Transverse colon (tissue), 4 donors: ENCODE data around the gene ALB. TPM values are rescaled to one million over a fixed set of nuclear protein-coding genes. Genes with fewer than 3 reads are reported as not detected.

ENCODE experiments used
- DNase-seq: peaks from one replicate; pipeline ENCODE4 v3.0.0-alpha.2; 2019
- H3K27ac ChIP-seq, 4 donors: fragments of 200-600 bp; sonication (generic); 2 replicates each; pipeline ENCODE4 v1.5.1; 2016 to 2018; ENCODE audit warnings: inconsistent platforms in 4 of 4
- H3K27me3 ChIP-seq: fragments of 200-600 bp; sonication (generic); 2 replicates; pipeline ENCODE4 v1.5.1; 2017; ENCODE audit warnings: inconsistent platforms
- H3K36me3 ChIP-seq, 4 donors: fragments of 200-600 bp; sonication (generic); 2 replicates each; pipeline ENCODE4 v1.5.1; 2017 to 2019; ENCODE audit warnings: inconsistent platforms in 4 of 4
- H3K4me1 ChIP-seq, 4 donors: fragments of 200-600 bp; sonication (generic); 2 replicates each; pipeline ENCODE4 v1.5.1; 2017 to 2020; ENCODE audit warnings: inconsistent platforms in 4 of 4
- H3K4me3 ChIP-seq, 4 donors: fragments of 200-600 bp; sonication (generic); 1 replicate in 1 of 4; 2 replicates in 3 of 4; pipeline versions ENCODE4 v1.5.1 to v1.6.1; 2017 to 2019; ENCODE audit warnings: inconsistent platforms in 4 of 4
- H3K9me3 ChIP-seq, 2 donors: fragments of 200-600 bp; sonication (generic); 2 replicates each; pipeline ENCODE4 v1.5.1; 2017 to 2019; ENCODE audit warnings: inconsistent platforms in 2 of 2
- EP300 ChIP-seq: sonication (generic); formaldehyde crosslinking; IDR thresholded peaks from one replicate; pipeline ENCODE4 v1.6.1; 2017; ENCODE audit warnings: antibody characterized with exemption, low read depth
- POLR2A ChIP-seq: fragments of 450-650 bp; IDR thresholded peaks from one replicate; pipeline ENCODE4 v1.6.1; 2016; ENCODE audit warnings: antibody characterized with exemption, mild to moderate bottlenecking, moderate library complexity
- POLR2AphosphoS5 ChIP-seq, 3 donors: sonication (generic); formaldehyde crosslinking; IDR thresholded peaks; one replicate each; pipeline ENCODE4 v1.6.1; 2016; ENCODE audit warnings: antibody characterized with exemption in 3 of 3
- WGBS, 2 donors: methylation state at CpG; one replicate each; pipeline ENCODE4 v1.1.5; 2018; ENCODE audit warnings: low coverage in 1 of 2; 5-methylcytosine and 5-hydroxymethylcytosine counted together
- in situ Hi-C, 4 donors: fragments of 200-750 bp; cut with MboI; loops; one replicate each; pipeline versions ENCODE4 v1.15.0 to v1.15.1; 2017; ENCODE audit warnings: low sequenced_read_pairs in 3 of 4, low pct_ligation_motif_present in 1 of 4, low pct_unique_long_range_greater_than_20kb in 1 of 4
- intact Hi-C: fragments of 100-400 bp; cut with DNase I; formaldehyde crosslinking; loops from one replicate; pipeline ENCODE4 v1.15.1; 2023; ENCODE audit warnings: low total_unique reads
- total RNA-seq, 4 donors: library from RNA; depleted of rRNA; stranded (reverse); fragments of >200 nt; gene quantifications; one replicate each; pipeline ENCODE4 v1.1.0, GENCODE V29; 2016
- TF ChIP-seq, protein P1 (sequence below), 5 experiments: fragments of 200-600 bp in 3 of 5; fragments of 450-650 bp in 2 of 5; sonication (generic) in 3 of 5; IDR thresholded peaks; 1 replicate in 2 of 5; 2 replicates in 3 of 5; pipeline ENCODE4 v1.5.1; 2016 to 2017; ENCODE audit warnings: antibody characterized with exemption in 5 of 5, inconsistent platforms in 3 of 5, mild to moderate bottlenecking in 2 of 5, moderate library complexity in 1 of 5

The ALB gene
- total RNA-seq, 4 donors from 2014 or later = 0.64 TPM; not detected in 3

DNA sequence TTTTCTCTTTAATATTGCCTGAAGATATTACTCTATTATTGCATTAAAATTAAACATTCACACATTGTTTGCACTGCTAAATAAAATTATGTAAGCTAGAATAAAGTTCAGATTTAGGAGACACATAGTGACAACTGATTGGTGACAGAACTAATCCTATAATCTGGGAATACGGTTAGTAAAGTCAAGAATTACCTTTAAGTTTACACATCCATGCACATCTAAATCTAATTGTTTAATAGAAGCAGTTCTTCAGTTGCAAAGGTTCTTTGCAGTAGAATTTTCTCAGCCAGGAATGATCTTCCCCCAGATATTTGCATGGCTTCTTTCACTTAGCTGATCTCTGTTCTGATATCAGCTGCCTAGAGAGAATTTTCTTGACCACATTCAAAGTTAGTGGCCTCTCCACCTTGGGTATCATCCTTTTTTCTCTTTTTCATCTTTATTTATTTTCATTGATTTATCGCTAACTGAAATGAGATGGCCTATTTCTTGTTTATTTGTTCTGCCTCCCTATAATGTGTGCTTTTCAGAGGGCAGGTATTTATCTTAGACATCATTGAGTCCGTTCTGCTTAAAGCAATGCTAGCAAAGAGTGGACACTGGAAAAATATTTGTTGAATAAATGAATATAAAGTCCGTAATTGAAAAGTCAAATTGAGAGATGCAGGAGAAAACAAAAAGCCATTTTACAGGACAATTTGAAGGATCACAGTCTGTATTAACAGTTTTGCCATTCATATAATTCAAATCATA, 44.5 kb downstream of the ALB start:
- no peak for DNase-seq
- in situ Hi-C loops (no loop called here), intact Hi-C loops (no loop called here)
- Histone ChIP-seq H3K9me3 (no peaks in the 10 kb centered on the region), H3K36me3 (no peaks in the 10 kb centered on the region), H3K27me3 (no peaks in the 10 kb centered on the region), H3K4me3 (no peak overlapping the region), H3K27ac (no peak overlapping the region), H3K4me1 (peaks cover 0 to 7% (median 3%) of the 10 kb centered on the region in 4 donors)
- 82 to 86% methylated on average over 4 of the region's 4 CpGs for WGBS, 2 donors
- no peak for TF ChIP-seq POLR2A
- TF ChIP-seq, protein P1, sequence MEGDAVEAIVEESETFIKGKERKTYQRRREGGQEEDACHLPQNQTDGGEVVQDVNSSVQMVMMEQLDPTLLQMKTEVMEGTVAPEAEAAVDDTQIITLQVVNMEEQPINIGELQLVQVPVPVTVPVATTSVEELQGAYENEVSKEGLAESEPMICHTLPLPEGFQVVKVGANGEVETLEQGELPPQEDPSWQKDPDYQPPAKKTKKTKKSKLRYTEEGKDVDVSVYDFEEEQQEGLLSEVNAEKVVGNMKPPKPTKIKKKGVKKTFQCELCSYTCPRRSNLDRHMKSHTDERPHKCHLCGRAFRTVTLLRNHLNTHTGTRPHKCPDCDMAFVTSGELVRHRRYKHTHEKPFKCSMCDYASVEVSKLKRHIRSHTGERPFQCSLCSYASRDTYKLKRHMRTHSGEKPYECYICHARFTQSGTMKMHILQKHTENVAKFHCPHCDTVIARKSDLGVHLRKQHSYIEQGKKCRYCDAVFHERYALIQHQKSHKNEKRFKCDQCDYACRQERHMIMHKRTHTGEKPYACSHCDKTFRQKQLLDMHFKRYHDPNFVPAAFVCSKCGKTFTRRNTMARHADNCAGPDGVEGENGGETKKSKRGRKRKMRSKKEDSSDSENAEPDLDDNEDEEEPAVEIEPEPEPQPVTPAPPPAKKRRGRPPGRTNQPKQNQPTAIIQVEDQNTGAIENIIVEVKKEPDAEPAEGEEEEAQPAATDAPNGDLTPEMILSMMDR (IDR thresholded peaks at IDR 0.05) = no peak

DNA sequence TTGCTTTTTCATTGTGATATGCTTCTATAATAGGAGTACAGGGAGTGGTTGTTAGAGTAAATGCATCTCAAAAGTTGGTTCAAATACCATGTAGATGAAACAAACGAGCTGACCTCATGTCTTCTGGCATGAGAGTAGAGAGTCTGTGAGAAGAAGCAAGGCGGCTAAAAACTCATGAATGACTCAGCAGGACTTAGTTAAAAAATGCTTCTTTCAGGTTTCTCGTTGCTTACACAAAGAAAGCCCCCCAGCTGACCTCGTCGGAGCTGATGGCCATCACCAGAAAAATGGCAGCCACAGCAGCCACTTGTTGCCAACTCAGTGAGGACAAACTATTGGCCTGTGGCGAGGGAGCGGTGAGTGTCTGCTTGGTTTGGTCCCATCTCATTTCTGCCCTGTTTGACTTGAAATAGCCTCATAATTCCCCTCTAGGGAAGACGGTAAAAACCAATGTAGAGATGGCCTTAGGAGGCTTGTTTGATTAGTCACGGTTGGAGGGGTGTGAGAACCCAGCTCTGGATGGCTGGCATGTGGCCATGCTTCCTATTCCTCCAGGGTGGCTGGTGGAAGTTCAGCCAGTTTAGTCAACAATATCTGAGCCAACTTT, 46.4 kb downstream of the ALB start:
- intact Hi-C loops = loop anchor here (10.0 kb wide), 1 partner anchor 1446 kb away; no protein-coding TSS in a partner anchor
- in situ Hi-C loops = no loop called here
- Histone ChIP-seq H3K4me3 (no peak overlapping the region), H3K36me3 (no peaks in the 10 kb centered on the region), H3K4me1 (peaks cover 0 to 12% (median 5%) of the 10 kb centered on the region in 4 donors), H3K9me3 (no peaks in the 10 kb centered on the region), H3K27me3 (no peaks in the 10 kb centered on the region), H3K27ac (no peak overlapping the region)
- WGBS, 2 donors = 61 to 75% methylated on average over 3 to 9 of the region's 9 CpGs
- TF ChIP-seq, protein P1 (IDR thresholded peaks at IDR 0.05) = no peak
- TF ChIP-seq EP300 (no peak), POLR2A (no peak), POLR2AphosphoS5 (IDR thresholded peaks at IDR 0.05) (no peak)
- DNase-seq = no peak

DNA sequence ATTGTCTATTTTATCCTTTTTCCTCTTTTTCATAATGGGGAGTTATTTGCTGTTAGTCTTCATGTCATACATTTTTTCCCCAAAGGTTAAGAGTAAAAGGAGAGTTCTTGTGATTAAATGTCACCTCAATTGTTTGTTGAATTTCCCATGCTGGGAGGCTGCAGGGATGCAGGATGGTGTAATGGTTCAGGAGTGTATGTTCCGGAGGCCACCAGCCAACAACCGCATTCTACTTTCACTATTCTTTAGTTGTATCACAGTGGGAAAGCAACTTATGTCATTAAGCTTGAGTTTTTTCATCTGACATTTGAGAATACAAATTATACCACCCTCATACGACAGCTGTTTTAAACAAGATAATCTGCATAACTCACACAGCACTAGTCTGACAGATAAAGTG, 47.3 kb downstream of the ALB start:
- no peak for DNase-seq
- in situ Hi-C loops = no loop called here
- WGBS, 2 donors = 72 to 79% methylated on average over 3 of the region's 3 CpGs

More for the DNA sequence above, 47.3 kb downstream of the ALB start:
- Histone ChIP-seq H3K4me3 (no peak overlapping the region), H3K27me3 (no peaks in the 10 kb centered on the region), H3K4me1 (peaks cover 0 to 12% (median 5%) of the 10 kb centered on the region in 4 donors), H3K36me3 (no peaks in the 10 kb centered on the region), H3K9me3 (no peaks in the 10 kb centered on the region), H3K27ac (no peak overlapping the region)
- TF ChIP-seq POLR2AphosphoS5 (IDR thresholded peaks at IDR 0.05) (no peak), POLR2A (no peak), EP300 (no peak)
- TF ChIP-seq, protein P1 (IDR thresholded peaks at IDR 0.05) = no peak
- intact Hi-C loops = loop anchor here (10.0 kb wide), 1 partner anchor 1447 kb away; no protein-coding TSS in a partner anchor
